GM21825 (cell line): ENCODE results near the gene SPSB2.
"Not testable (repeated sequence)": the region's sequence is repeated elsewhere in the genome, so short reads cannot be mapped to it uniquely, and the experiment has no call there.

ENCODE experiments used
- ATAC-seq: cut with Tn5 transposase; IDR thresholded peaks from one replicate; pipeline ENCODE4 v1.9.1; 2021; ENCODE audit warnings: mild to moderate bottlenecking, moderate library complexity; ENCODE audit not compliant: unreplicated experiment

The SPSB2 gene, protein sequence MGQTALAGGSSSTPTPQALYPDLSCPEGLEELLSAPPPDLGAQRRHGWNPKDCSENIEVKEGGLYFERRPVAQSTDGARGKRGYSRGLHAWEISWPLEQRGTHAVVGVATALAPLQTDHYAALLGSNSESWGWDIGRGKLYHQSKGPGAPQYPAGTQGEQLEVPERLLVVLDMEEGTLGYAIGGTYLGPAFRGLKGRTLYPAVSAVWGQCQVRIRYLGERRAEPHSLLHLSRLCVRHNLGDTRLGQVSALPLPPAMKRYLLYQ

GRCh38 chr12:6873094-6874014 is at the start of gene SPSB2:
TSS of gene SPSB2 (minus strand) at chr12:6873303. CDS start at chr12:6872901, 402 bp downstream.
- peak; percentile 68 for ATAC-seq

GRCh38 chr12:6921996-6922946 is 49.2 kb upstream of the SPSB2 start:
- ATAC-seq: no peak

DNA sequence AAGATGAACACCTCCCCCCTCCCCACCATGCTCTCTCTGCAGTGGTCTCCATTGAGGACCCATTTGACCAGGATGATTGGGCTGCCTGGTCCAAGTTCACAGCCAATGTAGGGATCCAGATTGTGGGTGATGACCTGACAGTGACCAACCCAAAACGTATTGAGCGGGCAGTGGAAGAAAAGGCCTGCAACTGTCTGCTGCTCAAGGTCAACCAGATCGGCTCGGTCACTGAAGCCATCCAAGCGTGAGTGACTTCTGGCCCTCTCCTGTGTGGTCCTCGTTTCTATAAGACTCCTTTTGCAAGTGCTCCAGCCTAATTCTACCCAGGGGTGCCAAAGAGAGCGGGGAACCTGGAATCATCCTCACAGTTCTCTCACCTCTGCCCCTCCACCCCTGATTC is 48.4 kb upstream of the SPSB2 start:
- ATAC-seq: no peak

DNA sequence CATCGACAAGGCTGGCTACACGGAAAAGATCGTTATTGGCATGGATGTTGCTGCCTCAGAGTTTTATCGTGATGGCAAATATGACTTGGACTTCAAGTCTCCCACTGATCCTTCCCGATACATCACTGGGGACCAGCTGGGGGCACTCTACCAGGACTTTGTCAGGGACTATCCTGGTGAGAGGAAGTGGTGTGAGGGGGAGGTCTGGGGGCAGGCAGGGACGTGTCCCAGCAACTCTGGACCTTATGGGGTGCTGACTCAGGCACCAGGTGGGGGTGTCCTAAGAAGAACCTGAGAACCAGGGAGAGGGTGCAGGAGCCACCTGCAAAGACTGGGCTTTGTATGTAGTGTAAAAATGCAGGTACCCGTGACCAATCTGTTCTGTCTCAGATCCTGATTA is 46.5 kb upstream of the SPSB2 start:
- ATAC-seq: no peak

DNA sequence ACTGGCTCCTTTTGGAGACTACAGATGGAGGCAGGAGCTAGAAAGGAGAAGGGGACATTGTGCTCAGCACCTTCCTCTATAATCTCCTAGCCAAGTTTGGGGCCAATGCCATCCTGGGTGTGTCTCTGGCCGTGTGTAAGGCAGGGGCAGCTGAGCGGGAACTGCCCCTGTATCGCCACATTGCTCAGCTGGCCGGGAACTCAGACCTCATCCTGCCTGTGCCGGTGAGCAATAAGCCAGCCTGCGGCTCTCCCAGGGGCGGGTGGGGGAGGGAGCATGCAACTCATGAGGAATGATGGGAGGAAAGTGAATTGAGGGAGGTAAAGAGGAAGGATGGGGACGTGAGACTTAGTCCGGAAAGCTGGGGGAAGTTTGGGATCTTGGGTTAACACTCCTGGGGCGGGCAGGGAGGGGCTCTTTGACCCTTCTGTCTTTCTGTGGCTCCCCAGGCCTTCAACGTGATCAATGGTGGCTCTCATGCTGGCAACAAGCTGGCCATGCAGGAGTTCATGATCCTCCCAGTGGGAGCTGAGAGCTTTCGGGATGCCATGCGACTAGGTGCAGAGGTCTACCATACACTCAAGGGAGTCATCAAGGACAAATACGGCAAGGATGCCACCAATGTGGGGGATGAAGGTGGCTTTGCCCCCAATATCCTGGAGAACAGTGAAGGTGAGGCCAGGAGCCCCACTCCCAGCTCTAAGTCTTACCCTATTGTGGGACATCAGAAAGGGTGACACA is 44.6 kb upstream of the SPSB2 start:
- ATAC-seq: no peak

DNA sequence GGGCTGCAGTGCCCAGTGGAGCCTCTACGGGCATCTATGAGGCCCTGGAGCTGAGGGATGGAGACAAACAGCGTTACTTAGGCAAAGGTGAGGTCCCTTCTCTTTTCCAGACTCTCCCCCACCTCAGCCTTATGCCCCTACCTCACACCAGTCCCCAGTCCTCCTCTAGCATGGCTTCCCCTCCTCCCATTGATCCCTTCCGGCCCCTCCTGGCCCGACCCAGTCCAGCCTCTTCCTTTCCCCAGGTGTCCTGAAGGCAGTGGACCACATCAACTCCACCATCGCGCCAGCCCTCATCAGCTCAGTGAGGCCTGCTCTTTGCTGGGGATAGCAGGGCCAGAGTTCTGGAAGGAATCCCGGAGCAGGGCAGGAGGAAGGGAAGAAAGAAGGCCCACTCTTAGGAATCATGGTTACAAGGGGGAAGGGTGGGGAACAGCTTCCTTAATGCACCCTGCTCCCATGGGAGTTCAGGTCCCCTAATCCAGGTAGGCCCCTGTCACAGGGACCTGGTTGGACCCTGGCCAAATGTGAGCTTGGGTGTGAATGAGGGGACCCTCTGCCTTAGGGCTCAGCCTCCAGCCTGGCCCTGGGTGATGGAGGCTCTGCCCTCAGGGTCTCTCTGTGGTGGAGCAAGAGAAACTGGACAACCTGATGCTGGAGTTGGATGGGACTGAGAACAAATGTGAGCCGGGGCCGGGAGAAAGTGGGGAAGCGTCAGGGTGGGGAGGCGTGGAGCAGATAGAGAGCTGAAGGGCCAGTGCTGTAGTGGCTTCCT is 43.5 kb upstream of the SPSB2 start:
- no peak for ATAC-seq

DNA sequence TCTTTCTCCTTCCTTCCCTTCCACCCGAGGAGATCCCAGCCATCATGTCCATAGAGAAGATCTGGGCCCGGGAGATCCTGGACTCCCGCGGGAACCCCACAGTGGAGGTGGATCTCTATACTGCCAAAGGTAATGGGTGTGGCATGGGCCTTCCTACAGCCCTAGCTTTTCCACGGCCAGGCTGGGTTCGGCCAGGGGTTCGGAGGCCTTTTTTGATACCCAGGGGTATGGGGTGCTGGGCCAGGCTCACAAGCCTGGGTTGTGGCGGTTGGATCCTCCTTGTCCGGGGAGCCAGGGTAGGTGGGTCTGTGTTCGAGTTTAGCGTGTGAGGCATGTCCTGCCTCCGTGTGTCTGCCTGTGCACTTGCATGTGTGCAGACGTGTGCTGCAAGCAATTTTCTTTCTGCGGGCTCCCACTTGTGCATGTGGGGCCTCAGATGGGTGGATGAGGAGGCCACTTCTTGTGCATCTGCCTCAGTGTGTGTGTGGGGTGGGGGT is 42.7 kb upstream of the SPSB2 start:
- no peak for ATAC-seq

DNA sequence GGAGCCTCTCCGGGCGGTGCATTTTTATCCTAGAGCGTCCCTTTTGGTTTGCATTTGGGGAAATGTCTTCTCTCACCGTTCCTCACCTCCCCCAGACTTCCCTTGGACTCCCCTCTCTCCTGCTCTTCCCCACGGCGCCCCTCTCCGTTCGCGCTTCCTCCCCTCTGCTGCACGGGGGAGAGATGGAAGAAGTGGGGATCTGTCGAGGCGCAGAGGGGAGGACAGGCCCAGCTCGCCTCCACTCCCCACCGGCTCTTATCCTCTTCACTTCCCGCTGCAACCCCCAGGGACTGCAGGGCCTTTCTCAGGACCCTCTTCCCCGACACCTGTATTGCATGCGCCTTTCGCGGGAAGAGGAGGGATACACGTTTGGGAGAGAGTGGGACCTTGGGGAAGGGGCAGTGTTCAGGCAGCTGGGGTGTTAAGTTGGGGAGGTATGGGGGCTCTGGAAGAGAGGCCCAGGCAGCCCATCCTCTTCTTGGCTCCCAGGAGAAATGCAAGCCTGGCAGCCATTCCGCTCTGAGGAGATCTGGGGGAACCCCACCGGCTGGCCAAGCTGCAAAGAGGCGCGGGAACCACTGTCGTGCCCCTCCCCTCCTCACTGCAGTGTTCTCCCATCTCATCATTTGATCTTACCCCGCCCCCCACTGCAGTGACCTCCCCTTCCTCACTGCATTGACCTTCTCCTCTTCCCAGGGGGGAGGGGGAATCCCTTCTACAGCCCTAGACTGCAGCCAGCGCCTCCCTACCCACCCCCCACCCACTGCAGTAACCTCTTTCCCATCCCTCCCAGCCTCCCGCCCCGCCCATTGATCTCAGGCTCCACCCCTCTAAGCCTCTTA is 42.1 kb upstream of the SPSB2 start:
- no peak for ATAC-seq

- peak; percentile 73 for ATAC-seq
Measured at GRCh38 chr12:6914246-6914946, 41.3 kb upstream of the SPSB2 start, which contains the start of gene ENO2. TSS of gene ENO2 (plus strand) at chr12:6914580. CDS start at chr12:6915833, 1,253 bp downstream.

- ATAC-seq: no peak
Measured at GRCh38 chr12:6912164-6912935, 39.2 kb upstream of the SPSB2 start.

DNA sequence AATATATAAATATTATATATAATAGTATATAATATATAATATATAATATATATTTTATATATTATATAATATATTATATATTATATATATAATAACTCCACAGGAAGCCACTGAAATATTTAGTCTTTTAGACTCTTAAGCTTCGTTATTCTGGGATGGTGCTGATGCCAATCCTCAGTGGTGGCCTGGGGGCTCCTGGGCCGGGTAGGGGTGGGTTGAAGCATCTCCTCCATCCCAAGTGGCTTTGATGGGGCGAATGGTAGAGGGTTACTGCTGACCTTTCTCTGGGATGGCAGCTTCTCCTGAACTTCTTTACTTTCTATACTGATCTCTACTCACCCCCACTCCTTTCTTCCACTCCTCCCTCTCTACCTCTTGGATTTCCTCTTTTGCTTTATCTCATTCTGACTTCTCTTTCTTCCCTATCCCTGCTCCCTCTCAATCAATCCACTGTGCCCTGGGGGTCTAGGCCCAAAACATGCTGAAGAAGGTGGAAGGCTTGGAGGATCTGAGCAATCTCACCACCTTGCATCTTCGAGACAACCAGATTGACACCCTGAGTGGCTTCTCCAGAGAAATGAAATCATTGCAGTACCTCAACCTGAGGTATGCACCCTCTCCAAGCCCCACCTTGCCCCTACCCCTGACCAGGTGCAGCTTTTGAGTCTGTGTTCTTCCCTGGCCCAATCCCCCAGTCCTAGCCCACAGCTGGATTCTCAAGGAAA is 36.5 kb upstream of the SPSB2 start:
- no peak for ATAC-seq

DNA sequence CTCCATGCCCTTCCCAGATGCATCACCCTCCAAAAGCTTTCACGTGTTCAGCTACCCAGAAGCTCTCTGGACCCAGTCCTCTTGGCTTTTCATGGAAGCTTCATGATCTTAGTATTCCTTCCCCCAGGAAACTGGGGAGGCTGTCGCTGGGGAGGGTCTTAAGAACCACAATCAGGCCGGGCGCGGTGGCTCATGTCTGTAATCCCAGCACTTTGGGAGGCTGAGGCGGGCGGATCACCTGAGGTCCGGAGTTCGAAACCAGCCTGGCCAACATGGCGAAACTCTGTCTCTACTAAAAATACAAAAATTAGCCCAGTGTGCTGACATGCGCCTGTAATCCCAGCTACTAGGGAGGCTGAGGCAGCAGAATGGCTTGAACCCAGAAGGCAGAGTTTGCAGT is 35.0 kb upstream of the SPSB2 start:
- not testable (repeated sequence) for ATAC-seq

DNA sequence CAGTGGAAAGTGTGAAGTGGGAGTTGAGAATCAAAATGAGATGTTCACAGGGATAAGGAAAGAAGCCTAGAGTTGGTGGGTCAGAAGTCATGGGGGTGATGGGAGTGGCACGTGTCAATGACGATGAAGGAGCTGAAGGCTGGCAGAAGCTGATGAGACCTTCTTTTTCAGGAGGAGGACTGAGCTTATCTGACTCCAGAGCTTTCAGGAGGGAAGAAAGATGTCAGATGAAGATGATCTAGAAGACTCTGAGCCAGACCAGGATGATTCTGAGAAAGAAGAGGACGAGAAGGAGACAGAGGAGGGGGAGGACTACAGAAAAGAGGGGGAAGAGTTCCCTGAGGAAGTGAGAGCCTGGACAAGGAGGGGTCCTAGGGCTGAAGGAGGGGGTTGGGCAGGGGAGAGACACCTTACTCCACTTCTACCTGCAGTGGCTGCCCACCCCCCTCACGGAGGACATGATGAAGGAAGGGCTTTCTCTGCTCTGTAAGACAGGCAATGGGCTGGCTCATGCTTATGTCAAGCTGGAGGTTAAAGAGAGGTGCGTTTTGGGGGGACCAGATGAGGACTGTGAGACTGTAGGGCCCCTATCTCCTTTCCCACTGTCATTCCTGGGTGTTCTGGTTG is 32.4 kb upstream of the SPSB2 start:
- ATAC-seq: no peak

- ATAC-seq: peak; percentile 90
Measured at GRCh38 chr12:6904280-6905276, 31.5 kb upstream of the SPSB2 start, which contains the start of gene LRRC23. TSS of gene LRRC23 (plus strand) at chr12:6904822. CDS start at chr12:6905634, 812 bp downstream.

GRCh38 chr12:6903722-6904121 is 30.6 kb upstream of the SPSB2 start:
- ATAC-seq: no peak
